Kidney glomerular epithelial cell (primary cell): ENCODE measurements around the gene MRPL51.

Experiments used
- DNase-seq: peaks from one replicate; lab custom pipeline; 2025; lab: John Stamatoyannopoulos, UW

The MRPL51 gene

GRCh38 chr12:6461401-6462233 is 31.4 kb downstream of the MRPL51 start:
- no peak for DNase-seq

GRCh38 chr12:6460751-6461371 is 32.2 kb downstream of the MRPL51 start:
- DNase-seq: no peak

GRCh38 chr12:6459004-6459337 is 34.1 kb downstream of the MRPL51 start:
- DNase-seq: no peak

GRCh38 chr12:6458281-6459003 is 34.6 kb downstream of the MRPL51 start:
- no peak for DNase-seq

GRCh38 chr12:6457220-6457945 is 35.7 kb downstream of the MRPL51 start:
- no peak for DNase-seq

GRCh38 chr12:6452944-6453630 is 40.0 kb downstream of the MRPL51 start:
- DNase-seq: no peak

- DNase-seq: no peak
Measured at GRCh38 chr12:6452245-6452943, 40.7 kb downstream of the MRPL51 start.

- DNase-seq: peak; percentile 78
Measured at GRCh38 chr12:6451348-6452244, 41.5 kb downstream of the MRPL51 start, which contains the start of gene TAPBPL. TAPBPL (plus strand) TSS chr12:6452042; CDS start chr12:6452249, 207 bp downstream.

- no peak for DNase-seq
Measured at GRCh38 chr12:6450869-6451347, 42.2 kb downstream of the MRPL51 start.

- DNase-seq: no peak
Measured at GRCh38 chr12:6450091-6450868, 42.8 kb downstream of the MRPL51 start.

DNA sequence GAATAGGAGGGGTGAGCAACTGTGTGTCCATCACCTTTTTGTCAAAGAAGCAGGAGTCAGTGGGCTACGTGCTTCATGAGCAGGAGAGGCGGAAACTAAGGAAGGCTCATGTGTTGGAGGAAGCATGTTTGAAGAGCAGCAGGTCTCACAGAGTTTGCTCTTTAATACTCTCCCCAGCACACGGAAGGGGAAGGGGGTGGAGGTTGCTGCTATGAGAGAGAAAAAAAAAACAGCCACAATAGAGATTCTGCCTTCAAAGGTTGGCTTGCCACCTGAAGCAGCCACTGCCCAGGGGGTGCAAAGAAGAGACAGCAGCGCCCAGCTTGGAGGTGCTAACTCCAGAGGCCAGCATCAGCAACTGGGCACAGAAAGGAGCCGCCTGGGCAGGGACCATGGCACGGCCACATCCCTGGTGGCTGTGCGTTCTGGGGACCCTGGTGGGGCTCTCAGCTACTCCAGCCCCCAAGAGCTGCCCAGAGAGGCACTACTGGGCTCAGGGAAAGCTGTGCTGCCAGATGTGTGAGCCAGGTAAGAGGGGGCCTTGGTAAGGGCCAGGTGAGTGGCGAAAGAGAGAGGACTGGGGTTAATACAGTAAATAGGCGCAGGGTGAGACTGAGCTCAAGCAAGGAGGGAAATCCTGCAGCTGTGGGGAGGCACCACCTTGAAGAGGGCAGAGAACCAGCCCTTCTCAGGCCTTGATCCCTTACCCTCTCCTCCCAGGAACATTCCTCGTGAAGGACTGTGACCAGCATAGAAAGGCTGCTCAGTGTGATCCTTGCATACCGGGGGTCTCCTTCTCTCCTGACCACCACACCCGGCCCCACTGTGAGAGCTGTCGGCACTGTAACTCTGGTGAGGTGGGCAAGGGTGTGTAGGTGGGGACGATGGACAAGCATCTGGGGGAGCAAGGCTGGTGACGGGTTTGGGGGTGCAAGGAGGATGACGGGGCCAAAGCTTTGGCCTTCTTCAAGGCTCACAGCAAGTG is 48.1 kb downstream of the MRPL51 start, which contains the start of gene CD27:
Gene CD27, plus strand, starts transcription at position 252 of the 985 bp plus-strand sequence. Its CDS starts 141 bp downstream, at position 393.
- DNase-seq: no peak

DNA sequence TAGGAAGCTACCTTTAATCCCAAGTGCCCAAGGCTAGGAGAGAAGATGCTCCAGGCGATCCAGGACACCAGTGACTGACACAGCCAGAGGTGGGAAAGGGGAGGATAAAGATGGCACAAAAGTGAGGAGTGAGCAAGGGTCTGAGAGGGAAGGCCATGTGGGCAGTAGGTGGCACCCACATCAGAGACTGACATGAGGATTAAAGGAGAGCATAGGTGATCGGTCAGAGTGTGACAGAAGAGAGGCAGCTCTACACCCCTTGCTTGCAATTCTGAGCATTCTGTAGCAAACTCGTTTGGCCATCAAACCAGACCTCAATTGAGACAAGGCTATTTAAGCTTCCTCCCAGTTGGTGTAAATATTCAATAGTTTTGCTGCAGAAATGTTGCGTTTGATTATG is 49.0 kb downstream of the MRPL51 start:
- DNase-seq: no peak

- DNase-seq: no peak
Measured at GRCh38 chr12:6443361-6443983, 49.6 kb downstream of the MRPL51 start.

DNA sequence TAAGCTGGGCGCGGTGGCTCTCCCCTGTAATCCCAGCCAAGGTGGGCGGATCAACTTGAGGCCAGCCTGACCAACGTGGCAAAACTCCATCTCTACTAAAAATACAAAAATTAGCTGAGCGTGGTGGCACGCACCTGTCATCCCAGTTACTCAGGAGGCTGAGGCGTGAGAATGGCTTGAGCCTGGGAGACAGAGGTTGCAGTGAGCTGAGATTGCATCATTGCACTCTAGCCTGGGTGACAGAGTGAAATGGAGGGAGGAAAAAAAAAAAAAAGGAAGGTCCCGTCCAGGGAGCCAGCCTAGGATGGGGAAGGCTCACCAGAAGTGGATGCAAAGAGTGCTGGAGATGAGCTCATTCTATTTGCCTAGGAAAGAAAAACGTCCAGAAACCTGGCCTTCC is 50.2 kb downstream of the MRPL51 start:
- DNase-seq: no peak
